K562 (cell line): ENCODE measurements around the gene KCNJ2.

Experiments used
- CBX8 ChIP-seq: fragments of 200-600 bp; sonication (generic); IDR thresholded peaks from 2 replicates; pipeline ENCODE4 v1.6.1; 2012; ENCODE audit warnings: borderline replicate concordance, mixed run types, low read depth, mild to moderate bottlenecking, moderate library complexity, mixed read lengths, low read length, control low read depth, inconsistent platforms; ENCODE audit not compliant: poor library complexity, severe bottlenecking; ENCODE audit errors: extremely low read depth
- CTCF ChIP-seq, 3 experiments: IDR thresholded peaks in 2 of 3; conservative IDR thresholded peaks in 1 of 3; 2 replicates each; pipeline ENCODE4 v1.5.1; 2011 to 2012; ENCODE audit warnings: low read length in 3 of 3, mild to moderate bottlenecking in 3 of 3, control low read depth in 2 of 3, improper control_type of control experiment in 1 of 3, inconsistent platforms in 1 of 3, low read depth in 1 of 3, mixed read lengths in 1 of 3, moderate library complexity in 1 of 3; ENCODE audit not compliant: insufficient read depth in 2 of 3
- E2F1 ChIP-seq: sonication (generic); formaldehyde crosslinking; IDR thresholded peaks from 2 replicates; pipeline ENCODE4 v1.8.1; 2023; ENCODE audit warnings: mild to moderate bottlenecking, missing genetic modification reagents, moderate library complexity
- ESRRB ChIP-seq: fragments of 250-450 bp; sonication (Bioruptor Pico); IDR thresholded peaks from 2 replicates; pipeline ENCODE4 v1.5.0; 2020; ENCODE audit warnings: mild to moderate bottlenecking, moderate library complexity, borderline replicate concordance
- FOS ChIP-seq: IDR thresholded peaks from 3 replicates; pipeline ENCODE4 v1.6.1; 2011; ENCODE audit not compliant: insufficient read length; ENCODE audit errors: extremely low read depth
- FOSL1 ChIP-seq: fragments of 200-800 bp; sonication (Bioruptor generic); conservative IDR thresholded peaks from 2 replicates; pipeline ENCODE4 v1.6.1; 2016; ENCODE audit warnings: missing genetic modification characterization, missing compliant biosample characterization
- HSF4 ChIP-seq: fragments of 250-450 bp; sonication (Bioruptor Pico); IDR thresholded peaks from 2 replicates; pipeline ENCODE4 v2.1.2; 2022; ENCODE audit warnings: mild to moderate bottlenecking, moderate library complexity, borderline replicate concordance
- MAFF ChIP-seq: IDR thresholded peaks from 2 replicates; pipeline ENCODE4 v1.6.1; 2012; ENCODE audit warnings: low read length, improper control_type of control experiment
- TEAD2 ChIP-seq: fragments of 450-650 bp; IDR thresholded peaks from 2 replicates; pipeline ENCODE4 v1.6.1; 2016; ENCODE audit warnings: missing genetic modification characterization, control low read depth, missing compliant biosample characterization
- XRCC5 ChIP-seq: fragments of 200-400 bp; formaldehyde crosslinking; IDR thresholded peaks from 2 replicates; pipeline ENCODE4 v1.6.1; 2017; ENCODE audit warnings: low read depth, mild to moderate bottlenecking, low read length
- ZNF217 ChIP-seq: sonication (generic); formaldehyde crosslinking; IDR thresholded peaks from 2 replicates; pipeline ENCODE4 v1.8.0; 2022; ENCODE audit warnings: mild to moderate bottlenecking, missing genetic modification reagents
- ZNF551 ChIP-seq: fragments of 250-450 bp; sonication (Bioruptor Pico); IDR thresholded peaks from 2 replicates; pipeline ENCODE4 v1.5.0; 2021; ENCODE audit warnings: mild to moderate bottlenecking, moderate library complexity
- ZNF696 ChIP-seq: fragments of 250-450 bp; sonication (Bioruptor Pico); conservative IDR thresholded peaks from 2 replicates; pipeline ENCODE4 v1.4.0; 2020; ENCODE audit warnings: mild to moderate bottlenecking, moderate library complexity
- ZNF766 ChIP-seq: fragments of 200-800 bp; sonication (Bioruptor generic); conservative IDR thresholded peaks from 2 replicates; pipeline ENCODE4 v1.6.1; 2016; ENCODE audit warnings: missing genetic modification characterization, missing compliant biosample characterization

- TF ChIP-seq E2F1: no peak
- no peak for TF ChIP-seq ESRRB
- TF ChIP-seq ZNF551: no peak
- TF ChIP-seq FOS: no peak
- TF ChIP-seq ZNF217 (CRISPR knock-in tag): no peak
- TF ChIP-seq HSF4 (CRISPR knock-in tag): no peak
- TF ChIP-seq CBX8: no peak
- TF ChIP-seq MAFF: no peak
- no peak for TF ChIP-seq CTCF (IDR thresholded peaks at IDR 0.05 in 2 of 3, conservative IDR thresholded peaks at IDR 0.05 in 1 of 3; ENCODE audit: insufficient read depth in 2 of 3, low read depth in 1 of 3, low read length in 3 of 3)
- TF ChIP-seq FOSL1 (tag): no peak
- no peak for TF ChIP-seq ZNF696 (CRISPR knock-in tag)
- no peak for TF ChIP-seq ZNF766 (CRISPR knock-in tag)
- no peak for TF ChIP-seq TEAD2
- no peak for TF ChIP-seq XRCC5
Observed at GRCh38 chr17:70138291-70138865, 31.0 kb upstream of the KCNJ2 start.
